Hepatocyte (in vitro differentiated cells): ENCODE measurements around the gene MSI2. TPM values are rescaled to one million over a fixed set of nuclear protein-coding genes. Genes with fewer than 3 reads are reported as not detected.

ENCODE experiments used
- DNase-seq: peaks from one replicate; pipeline ENCODE4 v3.0.0-alpha.2; 2016; ENCODE audit warnings: low spot score
- H2AFZ ChIP-seq: fragments of 200-600 bp; sonication (generic); 2 replicates; pipeline ENCODE4 v1.6.0; 2016; ENCODE audit warnings: antibody characterized with exemption, mild to moderate bottlenecking
- H3K27ac ChIP-seq: fragments of 200-600 bp; sonication (generic); 2 replicates; pipeline ENCODE4 v1.5.1; 2016; ENCODE audit warnings: mild to moderate bottlenecking
- H3K27me3 ChIP-seq: fragments of 200-600 bp; sonication (generic); 2 replicates; pipeline ENCODE4 v1.6.1; 2016
- H3K36me3 ChIP-seq: fragments of 200-600 bp; sonication (generic); replicated peaks from 2 replicates; pipeline ENCODE4 v1.5.1; 2016; ENCODE audit warnings: low read depth; ENCODE audit not compliant: insufficient read depth
- H3K4me1 ChIP-seq: fragments of 200-600 bp; sonication (generic); 2 replicates; pipeline ENCODE4 v1.5.1; 2016; ENCODE audit warnings: mild to moderate bottlenecking, moderate library complexity; ENCODE audit not compliant: insufficient read depth
- H3K4me2 ChIP-seq: fragments of 200-600 bp; sonication (generic); 2 replicates; pipeline ENCODE4 v1.6.0; 2016
- H3K4me3 ChIP-seq: fragments of 200-600 bp; sonication (generic); 2 replicates; pipeline ENCODE4 v1.5.1; 2016; ENCODE audit warnings: mild to moderate bottlenecking
- H3K79me2 ChIP-seq: fragments of 200-600 bp; sonication (generic); 2 replicates; pipeline ENCODE4 v1.6.0; 2017; ENCODE audit warnings: mild to moderate bottlenecking
- H3K9me2 ChIP-seq: fragments of 200-600 bp; sonication (generic); replicated peaks from 2 replicates; pipeline ENCODE4 v1.6.0; 2017; ENCODE audit warnings: mild to moderate bottlenecking; ENCODE audit not compliant: insufficient read depth
- H3K9me3 ChIP-seq: fragments of 200-600 bp; sonication (generic); 2 replicates; pipeline ENCODE4 v1.5.1; 2016; ENCODE audit warnings: low read depth, mild to moderate bottlenecking
- H4K20me1 ChIP-seq: fragments of 200-600 bp; sonication (generic); 2 replicates; pipeline ENCODE4 v1.6.0; 2016; ENCODE audit warnings: mild to moderate bottlenecking; ENCODE audit not compliant: insufficient read depth, poor library complexity, severe bottlenecking
- CTCF ChIP-seq: fragments of 200-600 bp; sonication (generic); IDR thresholded peaks from 2 replicates; pipeline ENCODE4 v1.5.1; 2016; ENCODE audit warnings: antibody characterized with exemption, mild to moderate bottlenecking; ENCODE audit not compliant: poor library complexity
- EZH2 ChIP-seq: fragments of 200-600 bp; sonication (generic); IDR thresholded peaks from 2 replicates; pipeline ENCODE4 v1.6.1; 2016; ENCODE audit warnings: antibody characterized with exemption, mild to moderate bottlenecking, borderline replicate concordance
- EZH2phosphoT487 ChIP-seq: fragments of 200-600 bp; sonication (generic); IDR thresholded peaks from one replicate; pipeline ENCODE4 v1.6.1; 2018; ENCODE audit warnings: antibody characterized with exemption, mild to moderate bottlenecking, low read depth, moderate library complexity; ENCODE audit not compliant: unreplicated experiment, severe bottlenecking
- WGBS: methylation state at CpG from one replicate; pipeline ENCODE4 v1.1.6; 2016; ENCODE audit warnings: low lambda C conversion rate; ENCODE audit errors: missing lambda C conversion rate; 5-methylcytosine and 5-hydroxymethylcytosine counted together
- polyA plus RNA-seq: library from polyadenylated mRNA; unstranded; fragments of >200 nt; fragmentation: Nextera tagmentation; extraction: Ambion mirVana; gene quantifications from 2 replicates; pipeline ENCODE4 v1.2.1, GENCODE V29; 2016
- total RNA-seq: library from RNA; depleted of rRNA; stranded (reverse); fragments of >200 nt; gene quantifications from 2 replicates; pipeline ENCODE4 v1.2.3, GENCODE V29; 2014

MSI2 gene
- total and polyA plus RNA-seq, 2 experiments from 2014 or later = 16.1 to 60.6 TPM

GRCh38 chr17:57652811-57653210 is 396.5 kb downstream of the MSI2 start:
- Histone ChIP-seq H3K4me3 (no peak overlapping the region), H3K27ac (no peak overlapping the region), H3K9me3 (no peaks in the 10 kb centered on the region), H3K79me2 (no peaks in the 10 kb centered on the region), H4K20me1 (no peaks in the 10 kb centered on the region), H2AFZ (no peak overlapping the region), H3K36me3 (no peaks in the 10 kb centered on the region), H3K4me1 (no peaks in the 10 kb centered on the region), H3K27me3 (no peaks in the 10 kb centered on the region), H3K4me2 (no peak overlapping the region), H3K9me2 (no peaks in the 10 kb centered on the region)
- TF ChIP-seq CTCF (no peak), EZH2phosphoT487 (no peak)
- 90% methylated on average over 3 of the region's 4 CpGs for WGBS
- DNase-seq = no peak

- DNase-seq = no peak
- H2AFZ ChIP-seq = no peak overlapping the region
- H3K36me3 ChIP-seq = no peaks in the 10 kb centered on the region
- WGBS = 87% methylated on average over 7 of the region's 7 CpGs
- no peaks in the 10 kb centered on the region for H4K20me1 ChIP-seq
- H3K4me3 ChIP-seq = no peak overlapping the region
- H3K4me1 ChIP-seq = no peaks in the 10 kb centered on the region
- no peaks in the 10 kb centered on the region for H3K79me2 ChIP-seq
- no peaks in the 10 kb centered on the region for H3K9me3 ChIP-seq
- H3K27ac ChIP-seq = no peak overlapping the region
- no peaks in the 10 kb centered on the region for H3K9me2 ChIP-seq
- H3K27me3 ChIP-seq = no peaks in the 10 kb centered on the region
- no peak for TF ChIP-seq EZH2phosphoT487
- TF ChIP-seq CTCF = no peak
- TF ChIP-seq EZH2 = no peak
- H3K4me2 ChIP-seq = no peak overlapping the region
These were observed 397.0 kb downstream of the MSI2 start for GRCh38 chr17:57653279-57653678.

GRCh38 chr17:57654040-57654775 is 397.9 kb downstream of the MSI2 start:
- no peak for TF ChIP-seq EZH2
- no peak for TF ChIP-seq EZH2phosphoT487
- TF ChIP-seq CTCF = no peak
- Histone ChIP-seq H3K27ac (no peak overlapping the region), H3K27me3 (no peaks in the 10 kb centered on the region), H3K9me3 (no peaks in the 10 kb centered on the region), H4K20me1 (no peaks in the 10 kb centered on the region), H3K36me3 (no peaks in the 10 kb centered on the region), H3K79me2 (no peaks in the 10 kb centered on the region), H3K4me2 (no peak overlapping the region), H3K9me2 (no peaks in the 10 kb centered on the region), H3K4me1 (no peaks in the 10 kb centered on the region), H2AFZ (no peak overlapping the region), H3K4me3 (no peak overlapping the region)
- WGBS = 97% methylated on average over 11 of the region's 11 CpGs
- DNase-seq = no peak

GRCh38 chr17:57655553-57655952 is 399.2 kb downstream of the MSI2 start:
- H4K20me1 ChIP-seq = no peaks in the 10 kb centered on the region
- no peaks in the 10 kb centered on the region for H3K9me2 ChIP-seq
- TF ChIP-seq EZH2 (no peak), CTCF (no peak), EZH2phosphoT487 (no peak)
- H3K79me2 ChIP-seq = no peaks in the 10 kb centered on the region
- no peaks in the 10 kb centered on the region for H3K27me3 ChIP-seq
- no peak overlapping the region for H3K27ac ChIP-seq
- H3K4me1 ChIP-seq = no peaks in the 10 kb centered on the region
- no peak overlapping the region for H3K4me2 ChIP-seq
- no peak for DNase-seq
- WGBS = 96% methylated on average over 6 of the region's 6 CpGs
- H3K4me3 ChIP-seq = no peak overlapping the region
- H2AFZ ChIP-seq = no peak overlapping the region
- H3K36me3 ChIP-seq = peaks cover 3% of the 10 kb centered on the region
- H3K9me3 ChIP-seq = no peaks in the 10 kb centered on the region
